Esophagus muscularis mucosa (tissue), 4 donors: ENCODE measurements around the gene MYO1D. TPM values are rescaled to one million over a fixed set of nuclear protein-coding genes. Genes with fewer than 3 reads are reported as not detected.

Experiments used
- DNase-seq: peaks from one replicate; pipeline ENCODE4 v3.0.0-alpha.2; 2017; ENCODE audit errors: extremely low spot score
- H3K27ac ChIP-seq, 4 donors: fragments of 200-600 bp; sonication (generic); replicated peaks in 1 of 4; 1 replicate in 3 of 4; 2 replicates in 1 of 4; pipeline ENCODE4 v1.5.1; 2016 to 2019; ENCODE audit warnings: mild to moderate bottlenecking in 1 of 4
- H3K27me3 ChIP-seq, 4 donors: fragments of 200-600 bp; sonication (generic); one replicate each; pipeline versions ENCODE4 v1.5.1 to v1.6.0; 2016 to 2019
- H3K36me3 ChIP-seq, 4 donors: fragments of 200-600 bp; sonication (generic); one replicate each; pipeline ENCODE4 v1.5.1; 2016 to 2019
- H3K4me1 ChIP-seq, 4 donors: fragments of 200-600 bp; sonication (generic); one replicate each; pipeline ENCODE4 v1.5.1; 2016 to 2019
- H3K4me3 ChIP-seq, 4 donors: fragments of 200-600 bp; sonication (generic); 1 replicate in 2 of 4; 2 replicates in 2 of 4; pipeline ENCODE4 v1.5.1; 2016 to 2019; ENCODE audit warnings: mild to moderate bottlenecking in 4 of 4, moderate library complexity in 1 of 4
- H3K9me3 ChIP-seq, 4 donors: fragments of 200-600 bp; sonication (generic); 1 replicate in 3 of 4; 2 replicates in 1 of 4; pipeline ENCODE4 v1.5.1; 2016 to 2019
- CTCF ChIP-seq, 3 experiments: fragments of 200-600 bp in 2 of 3; fragments of 450-650 bp in 1 of 3; sonication (generic) in 2 of 3; IDR thresholded peaks; one replicate each; pipeline ENCODE4 v1.5.1; 2017 to 2019; ENCODE audit warnings: antibody characterized with exemption in 3 of 3, mild to moderate bottlenecking in 2 of 3, moderate library complexity in 1 of 3
- EP300 ChIP-seq: sonication (generic); formaldehyde crosslinking; IDR thresholded peaks from one replicate; pipeline ENCODE4 v1.6.1; 2017; ENCODE audit warnings: antibody characterized with exemption
- POLR2A ChIP-seq: fragments of 450-650 bp; IDR thresholded peaks from one replicate; pipeline ENCODE4 v1.6.1; 2017; ENCODE audit warnings: antibody characterized with exemption, moderate library complexity, mild to moderate bottlenecking, low read depth
- POLR2AphosphoS5 ChIP-seq, 2 donors: sonication (generic); formaldehyde crosslinking; IDR thresholded peaks; one replicate each; pipeline ENCODE4 v1.6.1; 2017; ENCODE audit warnings: antibody characterized with exemption in 2 of 2
- WGBS: methylation state at CpG from one replicate; pipeline ENCODE4 v1.1.5; 2018; 5-methylcytosine and 5-hydroxymethylcytosine counted together
- intact Hi-C: fragments of 100-400 bp; cut with DNase I; formaldehyde crosslinking; loops from one replicate; pipeline ENCODE4 v1.15.1; 2023
- total RNA-seq, 4 donors: library from RNA; depleted of rRNA; stranded (reverse); fragments of >200 nt; gene quantifications; one replicate each; pipeline versions ENCODE4 v1.1.0 to v1.2.1, GENCODE V29; 2016

MYO1D gene
- total RNA-seq, 4 donors from 2014 or later, result 27.3 to 30.3 (median 29.0) TPM

DNA sequence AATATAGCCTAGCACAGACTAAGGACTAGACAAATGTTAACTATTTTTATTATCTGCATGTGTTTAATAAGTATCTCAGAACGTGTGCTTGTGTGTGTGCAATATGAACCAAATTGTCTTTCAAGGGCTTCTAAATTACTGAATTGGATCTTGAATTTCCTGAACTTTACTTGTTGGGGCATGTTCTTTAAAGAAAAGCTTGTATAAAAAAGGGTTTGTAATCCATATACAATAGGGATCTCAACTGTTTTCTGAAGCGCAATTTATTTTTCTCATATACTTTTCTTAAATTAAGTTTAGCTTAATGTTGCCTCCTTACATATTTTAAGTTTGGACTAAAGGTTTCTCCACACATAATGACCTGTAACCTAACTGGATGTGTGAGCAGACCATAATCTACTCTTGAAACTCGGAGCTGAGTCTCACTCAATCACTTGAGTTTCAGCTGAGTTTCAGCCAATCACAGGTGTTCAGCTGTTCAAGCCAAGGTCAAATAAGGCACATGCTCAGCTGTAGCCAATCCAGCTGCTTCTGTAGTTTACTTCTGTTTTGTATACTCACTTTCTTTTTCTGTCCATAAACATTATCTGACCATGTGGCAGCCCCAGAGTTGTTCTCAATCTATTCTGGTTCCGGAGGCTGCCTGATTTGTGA lies 317.8 kb downstream of the MYO1D start:
- no peak for DNase-seq
- Histone ChIP-seq H3K4me3 (no peak overlapping the region), H3K27ac (no peak overlapping the region), H3K36me3 (no peaks in the 10 kb centered on the region), H3K9me3 (no peaks in the 10 kb centered on the region), H3K27me3 (no peaks in the 10 kb centered on the region), H3K4me1 (no peaks in the 10 kb centered on the region)
- TF ChIP-seq POLR2AphosphoS5 (IDR thresholded peaks at IDR 0.05), result no peak
- no peak for TF ChIP-seq POLR2A
- no peak for TF ChIP-seq CTCF (IDR thresholded peaks at IDR 0.05)
- no peak for TF ChIP-seq EP300
- 77% methylated on average over 4 of the region's 4 CpGs for WGBS
- intact Hi-C loops, result no loop called here

GRCh38 chr17:32558326-32558955 lies 318.5 kb downstream of the MYO1D start:
- TF ChIP-seq POLR2A (no peak), CTCF (IDR thresholded peaks at IDR 0.05) (no peak), POLR2AphosphoS5 (IDR thresholded peaks at IDR 0.05) (no peak), EP300 (no peak)
- Histone ChIP-seq H3K9me3 (no peaks in the 10 kb centered on the region), H3K27ac (no peak overlapping the region), H3K4me3 (no peak overlapping the region), H3K36me3 (no peaks in the 10 kb centered on the region), H3K4me1 (no peaks in the 10 kb centered on the region), H3K27me3 (no peaks in the 10 kb centered on the region)
- DNase-seq, result no peak
- WGBS, result 68% methylated on average over 6 of the region's 6 CpGs
- intact Hi-C loops, result no loop called here

GRCh38 chr17:32555611-32556310 lies 321.2 kb downstream of the MYO1D start:
- 92% methylated on average over 12 of the region's 12 CpGs for WGBS
- Histone ChIP-seq H3K9me3 (no peaks in the 10 kb centered on the region), H3K27ac (no peak overlapping the region), H3K27me3 (no peaks in the 10 kb centered on the region), H3K4me1 (no peaks in the 10 kb centered on the region), H3K4me3 (no peak overlapping the region), H3K36me3 (no peaks in the 10 kb centered on the region)
- DNase-seq, result no peak
- no peak for TF ChIP-seq POLR2AphosphoS5 (IDR thresholded peaks at IDR 0.05)
- intact Hi-C loops, result no loop called here

DNA sequence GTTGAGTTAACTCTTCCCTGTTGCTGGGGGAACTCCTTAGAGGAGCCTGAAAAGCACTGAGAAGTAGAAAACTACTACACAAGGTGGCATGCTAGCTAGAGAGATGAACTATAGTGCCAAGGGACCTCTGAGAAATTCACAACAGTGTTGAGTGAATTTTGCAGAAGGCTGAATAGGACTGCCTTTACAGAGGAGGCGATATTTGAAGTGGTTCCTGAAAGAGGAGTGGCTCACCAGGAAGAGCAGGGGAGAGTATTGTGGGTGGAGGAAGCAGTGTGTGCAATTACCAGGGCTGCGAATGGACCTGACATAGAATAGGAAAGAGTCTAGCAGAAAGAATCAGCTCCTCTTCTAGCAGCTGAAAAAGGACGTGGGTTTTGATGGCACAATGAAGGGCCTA lies 323.8 kb downstream of the MYO1D start:
- Histone ChIP-seq H3K36me3 (no peaks in the 10 kb centered on the region), H3K4me3 (no peak overlapping the region), H3K9me3 (no peaks in the 10 kb centered on the region), H3K4me1 (no peaks in the 10 kb centered on the region), H3K27me3 (no peaks in the 10 kb centered on the region), H3K27ac (no peak overlapping the region)
- intact Hi-C loops, result no loop called here
- WGBS, result 72% methylated on average over 3 of the region's 3 CpGs
- no peak for DNase-seq
- no peak for TF ChIP-seq POLR2AphosphoS5 (IDR thresholded peaks at IDR 0.05)

- Histone ChIP-seq H3K36me3 (no peaks in the 10 kb centered on the region), H3K27me3 (no peaks in the 10 kb centered on the region), H3K9me3 (no peaks in the 10 kb centered on the region), H3K4me3 (no peak overlapping the region), H3K27ac (no peak overlapping the region), H3K4me1 (no peaks in the 10 kb centered on the region)
- TF ChIP-seq POLR2AphosphoS5 (IDR thresholded peaks at IDR 0.05), result no peak
- no peak for TF ChIP-seq POLR2A
- no peak for TF ChIP-seq CTCF (IDR thresholded peaks at IDR 0.05)
- no peak for TF ChIP-seq EP300
- intact Hi-C loops, result no loop called here
- no peak for DNase-seq
Observed at GRCh38 chr17:32552280-32552679, 324.6 kb downstream of the MYO1D start.
